ENCODE measurements around the gene PTPN5.

DNA sequence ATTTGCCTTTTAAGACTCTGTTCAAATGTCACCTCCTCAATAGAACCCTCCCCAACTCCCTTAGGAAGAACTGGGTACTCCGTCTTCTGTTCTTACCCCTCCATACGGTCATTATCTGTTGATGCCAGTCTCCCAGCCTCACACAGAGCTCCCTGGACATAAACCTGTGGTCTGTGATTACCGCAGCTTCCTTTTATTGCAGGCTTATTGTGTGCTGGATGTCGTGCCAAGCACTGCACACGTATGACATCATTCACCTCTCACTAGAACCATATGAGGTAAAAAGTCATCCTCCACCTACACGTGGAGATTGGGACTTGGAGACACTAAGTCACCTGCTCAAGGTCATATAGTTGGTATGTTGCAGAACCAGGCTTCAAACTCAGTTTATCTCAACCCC, 15.3 kb downstream of the PTPN5 start:
- TF ChIP-seq, protein P1, sequence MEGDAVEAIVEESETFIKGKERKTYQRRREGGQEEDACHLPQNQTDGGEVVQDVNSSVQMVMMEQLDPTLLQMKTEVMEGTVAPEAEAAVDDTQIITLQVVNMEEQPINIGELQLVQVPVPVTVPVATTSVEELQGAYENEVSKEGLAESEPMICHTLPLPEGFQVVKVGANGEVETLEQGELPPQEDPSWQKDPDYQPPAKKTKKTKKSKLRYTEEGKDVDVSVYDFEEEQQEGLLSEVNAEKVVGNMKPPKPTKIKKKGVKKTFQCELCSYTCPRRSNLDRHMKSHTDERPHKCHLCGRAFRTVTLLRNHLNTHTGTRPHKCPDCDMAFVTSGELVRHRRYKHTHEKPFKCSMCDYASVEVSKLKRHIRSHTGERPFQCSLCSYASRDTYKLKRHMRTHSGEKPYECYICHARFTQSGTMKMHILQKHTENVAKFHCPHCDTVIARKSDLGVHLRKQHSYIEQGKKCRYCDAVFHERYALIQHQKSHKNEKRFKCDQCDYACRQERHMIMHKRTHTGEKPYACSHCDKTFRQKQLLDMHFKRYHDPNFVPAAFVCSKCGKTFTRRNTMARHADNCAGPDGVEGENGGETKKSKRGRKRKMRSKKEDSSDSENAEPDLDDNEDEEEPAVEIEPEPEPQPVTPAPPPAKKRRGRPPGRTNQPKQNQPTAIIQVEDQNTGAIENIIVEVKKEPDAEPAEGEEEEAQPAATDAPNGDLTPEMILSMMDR (conservative IDR thresholded peaks at IDR 0.05; ENCODE audit: low read length): no peak
- no peak for TF ChIP-seq EZH2phosphoT487 (IDR thresholded peaks at IDR 0.05; ENCODE audit: borderline replicate concordance, low read depth, low read length)
